MM.1S (cell line): ENCODE measurements around the gene PRMT1.

ENCODE experiments used
- CTCF ChIP-seq: fragments of 300-600 bp; sonication (generic); IDR thresholded peaks from 2 replicates; pipeline ENCODE4 v1.5.1; 2016; ENCODE audit warnings: antibody characterized with exemption, low read length, mixed read lengths
- EZH2 ChIP-seq: fragments of 300-600 bp; sonication (generic); optimal IDR thresholded peaks from 2 replicates; pipeline ENCODE3; 2017; ENCODE audit warnings: low read depth, mild to moderate bottlenecking, antibody characterized with exemption, low read length, mixed read lengths
- EZH2phosphoT487 ChIP-seq: fragments of 300-600 bp; sonication (generic); IDR thresholded peaks from 2 replicates; pipeline ENCODE4 v1.6.1; 2018; ENCODE audit warnings: antibody characterized with exemption, low read length

- TF ChIP-seq EZH2 (no peak), CTCF (no peak), EZH2phosphoT487 (no peak)
Observed at GRCh38 chr19:49631014-49631588, 46.0 kb upstream of the PRMT1 start.
